GM23338 (cell line): Measurements from ENCODE around the gene DDX49. TPM values are rescaled to one million over a fixed set of nuclear protein-coding genes. Genes with fewer than 3 reads are reported as not detected.

Experiments used
- ATAC-seq: fragments of 200-7000 bp; cut with Tn5 transposase; 3 replicates; pipeline ENCODE4 v1.9.1; 2020
- DNase-seq: peaks from one replicate; pipeline ENCODE4 v3.0.0-alpha.2; 2015; ENCODE audit warnings: low spot score
- H2AFZ ChIP-seq: fragments of 200-600 bp; sonication (generic); 2 replicates; pipeline ENCODE4 v1.8.0; 2016; ENCODE audit warnings: antibody characterized with exemption, mild to moderate bottlenecking, moderate library complexity
- H3F3A ChIP-seq: fragments of 200-600 bp; sonication (generic); replicated peaks from 2 replicates; pipeline ENCODE4 v1.8.0; 2017; ENCODE audit warnings: antibody characterized with exemption, mixed run types, low read depth
- H3K27ac ChIP-seq: fragments of 200-600 bp; sonication (generic); 2 replicates; pipeline ENCODE4 v1.6.1; 2016; ENCODE audit warnings: low read depth
- H3K27me3 ChIP-seq: fragments of 200-600 bp; sonication (generic); 2 replicates; pipeline ENCODE4 v1.8.0; 2016; ENCODE audit warnings: mild to moderate bottlenecking, mixed run types, moderate library complexity; ENCODE audit not compliant: insufficient read depth
- H3K36me3 ChIP-seq: fragments of 200-600 bp; sonication (generic); 2 replicates; pipeline ENCODE4 v1.8.0; 2016; ENCODE audit warnings: mild to moderate bottlenecking; ENCODE audit not compliant: insufficient read depth
- H3K4me1 ChIP-seq: fragments of 200-600 bp; sonication (generic); 2 replicates; pipeline ENCODE4 v1.8.0; 2016; ENCODE audit warnings: mild to moderate bottlenecking, moderate library complexity; ENCODE audit not compliant: insufficient read depth
- H3K4me2 ChIP-seq: fragments of 200-600 bp; sonication (generic); 2 replicates; pipeline ENCODE4 v1.7.1; 2017; ENCODE audit warnings: mixed run types
- H3K4me3 ChIP-seq: fragments of 200-600 bp; sonication (generic); 2 replicates; pipeline ENCODE4 v1.6.1; 2016; ENCODE audit warnings: mixed run types
- H3K79me2 ChIP-seq: fragments of 200-600 bp; sonication (generic); replicated peaks from 2 replicates; pipeline ENCODE4 v1.8.0; 2017; ENCODE audit warnings: mild to moderate bottlenecking; ENCODE audit not compliant: insufficient read depth
- H3K9me2 ChIP-seq: fragments of 200-600 bp; sonication (generic); 2 replicates; pipeline ENCODE4 v1.8.0; 2017; ENCODE audit not compliant: insufficient read depth
- H4K20me1 ChIP-seq: fragments of 200-600 bp; sonication (generic); replicated peaks from 2 replicates; pipeline ENCODE4 v1.8.0; 2017; ENCODE audit warnings: mild to moderate bottlenecking; ENCODE audit not compliant: insufficient read depth
- H3K27ac Mint-ChIP-seq: 2 replicates; pipeline ENCODE4 v1.8.0; 2020; ENCODE audit warnings: inconsistent platforms, mild to moderate bottlenecking, moderate library complexity, mixed read lengths
- H3K27me3 Mint-ChIP-seq: 3 replicates; pipeline ENCODE4 v1.8.0; 2022; ENCODE audit warnings: low read depth, mild to moderate bottlenecking, moderate library complexity, mixed read lengths, inconsistent platforms; ENCODE audit not compliant: insufficient read depth, poor library complexity
- H3K36me3 Mint-ChIP-seq: 3 replicates; pipeline ENCODE4 v1.8.0; 2021; ENCODE audit warnings: low read depth, mild to moderate bottlenecking, inconsistent platforms, moderate library complexity, mixed read lengths
- H3K4me1 Mint-ChIP-seq: 3 replicates; pipeline ENCODE4 v1.8.0; 2020; ENCODE audit warnings: mild to moderate bottlenecking, inconsistent platforms, mixed read lengths
- H3K4me3 Mint-ChIP-seq: 3 replicates; pipeline ENCODE4 v1.8.0; 2021; ENCODE audit warnings: moderate library complexity, mild to moderate bottlenecking, inconsistent platforms, mixed read lengths
- H3K9me3 Mint-ChIP-seq: 3 replicates; pipeline ENCODE4 v1.8.0; 2020; ENCODE audit warnings: moderate library complexity, mild to moderate bottlenecking, inconsistent platforms, mixed read lengths
- JUNB ChIP-seq: IDR thresholded peaks from one replicate; pipeline ENCODE4 v1.6.1; 2016; ENCODE audit warnings: antibody characterized with exemption; ENCODE audit not compliant: unreplicated experiment
- POLR2AphosphoS5 ChIP-seq: IDR thresholded peaks from 2 replicates; pipeline ENCODE4 v1.6.1; 2016; ENCODE audit warnings: antibody characterized with exemption, low read depth
- STAT1 ChIP-seq: IDR thresholded peaks from one replicate; pipeline ENCODE4 v1.6.1; 2016; ENCODE audit warnings: antibody characterized with exemption; ENCODE audit not compliant: unreplicated experiment
- ZNF114 ChIP-seq: fragments of 250-450 bp; sonication (Bioruptor Pico); IDR thresholded peaks from 2 replicates; pipeline ENCODE4 v1.5.0; 2020; ENCODE audit warnings: mild to moderate bottlenecking, moderate library complexity
- ZNF331 ChIP-seq: fragments of 250-450 bp; sonication (Bioruptor Pico); IDR thresholded peaks from 2 replicates; pipeline ENCODE4 v1.5.0; 2020; ENCODE audit warnings: low read depth, mild to moderate bottlenecking, moderate library complexity
- polyA plus RNA-seq: library from polyadenylated mRNA; unstranded; fragments of >200 nt; fragmentation: Nextera tagmentation; extraction: Ambion mirVana; gene quantifications from 2 replicates; pipeline ENCODE4 v1.2.1, GENCODE V29; 2016
- total RNA-seq: library from RNA; depleted of rRNA; stranded (reverse); fragments of >200 nt; shearing (Covaris generic); gene quantifications from 2 replicates; pipeline ENCODE4 v1.2.3, GENCODE V29; 2014
- TF ChIP-seq, protein P1 (sequence below): fragments of 250-450 bp; sonication (Bioruptor Pico); IDR thresholded peaks from 2 replicates; pipeline ENCODE4 v1.5.0; 2020; ENCODE audit warnings: mild to moderate bottlenecking, moderate library complexity
- TF ChIP-seq, protein P2 (sequence below): IDR thresholded peaks from 2 replicates; pipeline ENCODE4 v1.6.1; 2016; ENCODE audit warnings: antibody characterized with exemption
- TF ChIP-seq, protein P3 (sequence below): IDR thresholded peaks from one replicate; pipeline ENCODE4 v1.6.1; 2018; ENCODE audit warnings: antibody characterized with exemption; ENCODE audit not compliant: unreplicated experiment

The DDX49 gene
- total and polyA plus RNA-seq, 2 experiments from 2014 or later = 40.2 to 75.3 TPM

DNA sequence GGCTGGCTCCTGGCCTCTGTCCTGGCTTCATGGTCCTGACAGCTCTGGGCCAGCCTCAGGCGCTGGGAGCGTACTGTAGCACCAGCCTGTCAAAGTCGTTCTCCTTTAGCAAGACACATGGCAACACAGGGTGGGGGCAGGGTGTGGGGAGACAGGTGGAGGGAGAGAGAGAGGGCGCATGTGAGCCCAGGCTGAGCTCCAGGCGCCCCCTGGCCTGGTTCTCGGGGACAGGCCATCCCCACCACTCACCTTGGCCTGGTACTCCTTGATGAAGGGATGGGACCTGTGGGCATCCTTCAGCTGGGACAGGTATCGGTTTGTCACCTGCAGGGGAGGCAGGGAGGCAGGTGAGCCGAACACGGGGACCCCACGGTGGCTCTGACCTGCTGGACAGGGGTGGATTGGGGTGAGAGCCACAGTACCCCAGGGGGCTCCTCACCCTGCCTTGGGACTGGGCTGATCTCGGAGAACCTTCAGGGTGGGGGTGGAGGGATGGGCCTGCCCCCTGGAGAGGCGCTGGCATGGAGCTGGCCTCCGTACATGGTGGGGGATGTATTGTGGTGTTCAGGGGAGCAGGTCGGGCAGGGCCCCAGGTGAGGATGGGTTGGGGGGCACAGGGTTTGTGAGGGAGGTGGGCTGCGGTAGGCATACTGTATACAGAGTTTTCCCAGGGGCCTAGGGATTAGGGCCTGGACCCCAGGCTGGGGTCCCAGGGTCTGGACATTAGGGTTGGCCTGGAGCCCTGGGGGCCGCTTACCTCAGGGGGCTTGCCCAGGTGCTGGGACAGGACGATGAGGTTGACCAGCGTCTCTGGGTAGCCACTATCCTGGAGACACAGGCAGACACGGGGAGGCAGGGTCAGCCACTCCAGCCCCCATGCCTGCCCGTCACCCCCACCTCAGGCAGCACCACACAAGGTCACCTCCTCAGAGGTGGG is 19.6 kb upstream of the DDX49 start (continued):
- TF ChIP-seq, protein P1, sequence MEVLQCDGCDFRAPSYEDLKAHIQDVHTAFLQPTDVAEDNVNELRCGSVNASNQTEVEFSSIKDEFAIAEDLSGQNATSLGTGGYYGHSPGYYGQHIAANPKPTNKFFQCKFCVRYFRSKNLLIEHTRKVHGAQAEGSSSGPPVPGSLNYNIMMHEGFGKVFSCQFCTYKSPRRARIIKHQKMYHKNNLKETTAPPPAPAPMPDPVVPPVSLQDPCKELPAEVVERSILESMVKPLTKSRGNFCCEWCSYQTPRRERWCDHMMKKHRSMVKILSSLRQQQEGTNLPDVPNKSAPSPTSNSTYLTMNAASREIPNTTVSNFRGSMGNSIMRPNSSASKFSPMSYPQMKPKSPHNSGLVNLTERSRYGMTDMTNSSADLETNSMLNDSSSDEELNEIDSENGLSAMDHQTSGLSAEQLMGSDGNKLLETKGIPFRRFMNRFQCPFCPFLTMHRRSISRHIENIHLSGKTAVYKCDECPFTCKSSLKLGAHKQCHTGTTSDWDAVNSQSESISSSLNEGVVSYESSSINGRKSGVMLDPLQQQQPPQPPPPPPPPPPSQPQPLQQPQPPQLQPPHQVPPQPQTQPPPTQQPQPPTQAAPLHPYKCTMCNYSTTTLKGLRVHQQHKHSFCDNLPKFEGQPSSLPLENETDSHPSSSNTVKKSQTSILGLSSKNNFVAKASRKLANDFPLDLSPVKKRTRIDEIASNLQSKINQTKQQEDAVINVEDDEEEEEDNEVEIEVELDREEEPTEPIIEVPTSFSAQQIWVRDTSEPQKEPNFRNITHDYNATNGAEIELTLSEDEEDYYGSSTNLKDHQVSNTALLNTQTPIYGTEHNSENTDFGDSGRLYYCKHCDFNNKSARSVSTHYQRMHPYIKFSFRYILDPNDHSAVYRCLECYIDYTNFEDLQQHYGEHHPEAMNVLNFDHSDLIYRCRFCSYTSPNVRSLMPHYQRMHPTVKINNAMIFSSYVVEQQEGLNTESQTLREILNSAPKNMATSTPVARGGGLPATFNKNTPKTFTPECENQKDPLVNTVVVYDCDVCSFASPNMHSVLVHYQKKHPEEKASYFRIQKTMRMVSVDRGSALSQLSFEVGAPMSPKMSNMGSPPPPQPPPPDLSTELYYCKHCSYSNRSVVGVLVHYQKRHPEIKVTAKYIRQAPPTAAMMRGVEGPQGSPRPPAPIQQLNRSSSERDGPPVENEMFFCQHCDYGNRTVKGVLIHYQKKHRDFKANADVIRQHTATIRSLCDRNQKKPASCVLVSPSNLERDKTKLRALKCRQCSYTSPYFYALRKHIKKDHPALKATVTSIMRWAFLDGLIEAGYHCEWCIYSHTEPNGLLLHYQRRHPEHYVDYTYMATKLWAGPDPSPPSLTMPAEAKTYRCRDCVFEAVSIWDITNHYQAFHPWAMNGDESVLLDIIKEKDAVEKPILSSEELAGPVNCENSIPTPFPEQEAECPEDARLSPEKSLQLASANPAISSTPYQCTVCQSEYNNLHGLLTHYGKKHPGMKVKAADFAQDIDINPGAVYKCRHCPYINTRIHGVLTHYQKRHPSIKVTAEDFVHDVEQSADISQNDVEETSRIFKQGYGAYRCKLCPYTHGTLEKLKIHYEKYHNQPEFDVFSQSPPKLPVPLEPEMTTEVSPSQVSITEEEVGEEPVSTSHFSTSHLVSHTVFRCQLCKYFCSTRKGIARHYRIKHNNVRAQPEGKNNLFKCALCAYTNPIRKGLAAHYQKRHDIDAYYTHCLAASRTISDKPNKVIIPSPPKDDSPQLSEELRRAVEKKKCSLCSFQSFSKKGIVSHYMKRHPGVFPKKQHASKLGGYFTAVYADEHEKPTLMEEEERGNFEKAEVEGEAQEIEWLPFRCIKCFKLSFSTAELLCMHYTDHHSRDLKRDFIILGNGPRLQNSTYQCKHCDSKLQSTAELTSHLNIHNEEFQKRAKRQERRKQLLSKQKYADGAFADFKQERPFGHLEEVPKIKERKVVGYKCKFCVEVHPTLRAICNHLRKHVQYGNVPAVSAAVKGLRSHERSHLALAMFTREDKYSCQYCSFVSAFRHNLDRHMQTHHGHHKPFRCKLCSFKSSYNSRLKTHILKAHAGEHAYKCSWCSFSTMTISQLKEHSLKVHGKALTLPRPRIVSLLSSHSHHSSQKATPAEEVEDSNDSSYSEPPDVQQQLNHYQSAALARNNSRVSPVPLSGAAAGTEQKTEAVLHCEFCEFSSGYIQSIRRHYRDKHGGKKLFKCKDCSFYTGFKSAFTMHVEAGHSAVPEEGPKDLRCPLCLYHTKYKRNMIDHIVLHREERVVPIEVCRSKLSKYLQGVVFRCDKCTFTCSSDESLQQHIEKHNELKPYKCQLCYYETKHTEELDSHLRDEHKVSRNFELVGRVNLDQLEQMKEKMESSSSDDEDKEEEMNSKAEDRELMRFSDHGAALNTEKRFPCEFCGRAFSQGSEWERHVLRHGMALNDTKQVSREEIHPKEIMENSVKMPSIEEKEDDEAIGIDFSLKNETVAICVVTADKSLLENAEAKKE (CRISPR knock-in tag) = no peak

DNA sequence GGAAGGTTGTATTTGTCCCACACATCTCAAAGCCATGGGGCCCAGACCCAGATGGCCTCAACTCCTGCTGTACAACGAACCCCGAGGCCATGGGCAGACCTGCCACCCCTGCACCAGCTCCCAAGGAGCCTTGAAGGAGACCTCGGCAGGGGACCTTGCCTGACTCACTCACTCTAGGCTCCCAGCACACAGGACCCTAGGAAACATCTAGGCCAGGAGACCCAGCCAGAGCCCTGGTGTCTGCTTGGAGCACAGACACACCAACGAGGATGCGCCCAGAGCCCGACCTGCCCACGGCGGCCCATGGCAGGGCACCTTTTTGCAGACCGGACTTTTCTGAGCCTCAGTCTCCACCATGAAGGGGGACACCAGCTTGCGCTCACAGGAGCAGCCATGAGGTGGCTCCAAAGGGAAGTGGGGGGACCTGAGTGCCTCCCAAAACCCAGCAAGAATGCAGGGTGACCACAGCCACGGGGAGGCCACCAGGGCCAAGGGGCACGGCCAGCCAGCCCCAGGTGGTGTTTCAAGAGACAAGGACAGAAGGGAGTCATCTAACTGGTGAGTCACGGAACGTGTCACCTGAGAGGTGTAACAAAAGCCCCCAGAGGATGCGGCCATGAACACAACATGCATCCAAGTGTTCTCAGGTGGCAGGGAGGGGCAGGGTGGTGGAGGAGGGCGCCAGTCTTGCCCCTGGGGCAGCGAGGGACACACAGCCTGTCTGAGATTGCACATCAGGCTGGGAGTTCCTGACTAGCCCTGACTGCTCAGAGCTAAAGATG is 18.6 kb upstream of the DDX49 start:
- H3K27me3 Mint-ChIP-seq = peaks cover 18% of the 10 kb centered on the region
- no peak overlapping the region for H3K4me2 ChIP-seq
- no peaks in the 10 kb centered on the region for H3K36me3 ChIP-seq
- H4K20me1 ChIP-seq = no peaks in the 10 kb centered on the region; the same call in 1 of the 2 replicates
- H3K27ac Mint-ChIP-seq = no peak overlapping the region
- ATAC-seq (no peak), DNase-seq (no peak)
- no peaks in the 10 kb centered on the region for H3K4me1 ChIP-seq
- no peaks in the 10 kb centered on the region for H3K4me1 Mint-ChIP-seq
- H2AFZ ChIP-seq = no peak overlapping the region
- no peaks in the 10 kb centered on the region for H3K9me2 ChIP-seq
- H3K36me3 Mint-ChIP-seq = peaks cover 9% of the 10 kb centered on the region
- peaks cover 2% of the 10 kb centered on the region; the same call in 1 of the 2 replicates for H3F3A ChIP-seq
- no peak overlapping the region for H3K4me3 ChIP-seq
- no peak overlapping the region for H3K27ac ChIP-seq
- no peaks in the 10 kb centered on the region for H3K9me3 Mint-ChIP-seq
- no peaks in the 10 kb centered on the region for H3K79me2 ChIP-seq
- H3K27me3 ChIP-seq = peaks cover 16% of the 10 kb centered on the region
- H3K4me3 Mint-ChIP-seq = no peak overlapping the region
- TF ChIP-seq ZNF114 = no peak
- no peak for TF ChIP-seq STAT1
- no peak for TF ChIP-seq JUNB
- no peak for TF ChIP-seq ZNF331 (CRISPR knock-in tag)
- TF ChIP-seq, protein P2, sequence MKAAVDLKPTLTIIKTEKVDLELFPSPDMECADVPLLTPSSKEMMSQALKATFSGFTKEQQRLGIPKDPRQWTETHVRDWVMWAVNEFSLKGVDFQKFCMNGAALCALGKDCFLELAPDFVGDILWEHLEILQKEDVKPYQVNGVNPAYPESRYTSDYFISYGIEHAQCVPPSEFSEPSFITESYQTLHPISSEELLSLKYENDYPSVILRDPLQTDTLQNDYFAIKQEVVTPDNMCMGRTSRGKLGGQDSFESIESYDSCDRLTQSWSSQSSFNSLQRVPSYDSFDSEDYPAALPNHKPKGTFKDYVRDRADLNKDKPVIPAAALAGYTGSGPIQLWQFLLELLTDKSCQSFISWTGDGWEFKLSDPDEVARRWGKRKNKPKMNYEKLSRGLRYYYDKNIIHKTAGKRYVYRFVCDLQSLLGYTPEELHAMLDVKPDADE = no peak
- TF ChIP-seq, protein P3, sequence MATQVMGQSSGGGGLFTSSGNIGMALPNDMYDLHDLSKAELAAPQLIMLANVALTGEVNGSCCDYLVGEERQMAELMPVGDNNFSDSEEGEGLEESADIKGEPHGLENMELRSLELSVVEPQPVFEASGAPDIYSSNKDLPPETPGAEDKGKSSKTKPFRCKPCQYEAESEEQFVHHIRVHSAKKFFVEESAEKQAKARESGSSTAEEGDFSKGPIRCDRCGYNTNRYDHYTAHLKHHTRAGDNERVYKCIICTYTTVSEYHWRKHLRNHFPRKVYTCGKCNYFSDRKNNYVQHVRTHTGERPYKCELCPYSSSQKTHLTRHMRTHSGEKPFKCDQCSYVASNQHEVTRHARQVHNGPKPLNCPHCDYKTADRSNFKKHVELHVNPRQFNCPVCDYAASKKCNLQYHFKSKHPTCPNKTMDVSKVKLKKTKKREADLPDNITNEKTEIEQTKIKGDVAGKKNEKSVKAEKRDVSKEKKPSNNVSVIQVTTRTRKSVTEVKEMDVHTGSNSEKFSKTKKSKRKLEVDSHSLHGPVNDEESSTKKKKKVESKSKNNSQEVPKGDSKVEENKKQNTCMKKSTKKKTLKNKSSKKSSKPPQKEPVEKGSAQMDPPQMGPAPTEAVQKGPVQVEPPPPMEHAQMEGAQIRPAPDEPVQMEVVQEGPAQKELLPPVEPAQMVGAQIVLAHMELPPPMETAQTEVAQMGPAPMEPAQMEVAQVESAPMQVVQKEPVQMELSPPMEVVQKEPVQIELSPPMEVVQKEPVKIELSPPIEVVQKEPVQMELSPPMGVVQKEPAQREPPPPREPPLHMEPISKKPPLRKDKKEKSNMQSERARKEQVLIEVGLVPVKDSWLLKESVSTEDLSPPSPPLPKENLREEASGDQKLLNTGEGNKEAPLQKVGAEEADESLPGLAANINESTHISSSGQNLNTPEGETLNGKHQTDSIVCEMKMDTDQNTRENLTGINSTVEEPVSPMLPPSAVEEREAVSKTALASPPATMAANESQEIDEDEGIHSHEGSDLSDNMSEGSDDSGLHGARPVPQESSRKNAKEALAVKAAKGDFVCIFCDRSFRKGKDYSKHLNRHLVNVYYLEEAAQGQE = no peak
- TF ChIP-seq POLR2AphosphoS5 = no peak
